HepG2 (cell line): ENCODE measurements around the gene MRPL58. TPM values are rescaled to one million over a fixed set of nuclear protein-coding genes. Genes with fewer than 3 reads are reported as not detected.

Experiments
- ARNTL ChIP-seq: sonication (generic); formaldehyde crosslinking; IDR thresholded peaks from 2 replicates; pipeline ENCODE4 v1.4.0; 2020; ENCODE audit warnings: mild to moderate bottlenecking, missing genetic modification reagents
- CBX1 ChIP-seq: IDR thresholded peaks from one replicate; pipeline ENCODE4 v1.6.1; 2016; ENCODE audit warnings: antibody characterized with exemption, low read depth
- CEBPG ChIP-seq: IDR thresholded peaks from 2 replicates; pipeline ENCODE4 v1.6.1; 2016
- GZF1 ChIP-seq: sonication (generic); formaldehyde crosslinking; IDR thresholded peaks from 2 replicates; pipeline ENCODE4 v1.5.1; 2020; ENCODE audit warnings: mild to moderate bottlenecking, missing genetic modification reagents
- HDAC2 ChIP-seq: sonication (generic); formaldehyde crosslinking; IDR thresholded peaks from 2 replicates; pipeline ENCODE4 v1.4.0; 2020; ENCODE audit warnings: missing genetic modification reagents
- HNF4A ChIP-seq: sonication (generic); formaldehyde crosslinking; IDR thresholded peaks from 2 replicates; pipeline ENCODE4 v1.4.0; 2020; ENCODE audit warnings: missing genetic modification reagents
- KAT7 ChIP-seq: IDR thresholded peaks from 2 replicates; pipeline ENCODE4 v1.6.1; 2018; ENCODE audit warnings: borderline replicate concordance, missing compliant biosample characterization
- MBNL3 ChIP-seq: fragments of 250-450 bp; sonication (Bioruptor Pico); conservative IDR thresholded peaks from 2 replicates; pipeline ENCODE4 v1.8.0; 2022; ENCODE audit warnings: mild to moderate bottlenecking, inconsistent platforms
- NR1H2 ChIP-seq: sonication (generic); formaldehyde crosslinking; IDR thresholded peaks from 2 replicates; pipeline ENCODE4 v1.8.1; 2022; ENCODE audit warnings: low read depth, missing genetic modification reagents, borderline replicate concordance
- NRL ChIP-seq: sonication (generic); formaldehyde crosslinking; IDR thresholded peaks from 2 replicates; pipeline ENCODE4 v1.5.0; 2020; ENCODE audit warnings: missing genetic modification reagents, mild to moderate bottlenecking, moderate library complexity, borderline replicate concordance
- PAX8 ChIP-seq: sonication (generic); formaldehyde crosslinking; IDR thresholded peaks from 2 replicates; pipeline ENCODE4 v1.8.0; 2022; ENCODE audit warnings: mild to moderate bottlenecking, missing genetic modification reagents, borderline replicate concordance
- ZNF230 ChIP-seq: sonication (generic); formaldehyde crosslinking; IDR thresholded peaks from 2 replicates; pipeline ENCODE4 v1.4.0; 2020; ENCODE audit warnings: mild to moderate bottlenecking, missing genetic modification reagents
- ZNF335 ChIP-seq: sonication (generic); formaldehyde crosslinking; IDR thresholded peaks from 2 replicates; pipeline ENCODE4 v1.4.0; 2020; ENCODE audit warnings: missing genetic modification reagents
- polyA plus RNA-seq, 8 experiments: library from polyadenylated mRNA; depleted of rRNA in 3 of 8; stranded (reverse) in 7 of 8; unstranded in 1 of 8; fragments of >200 nt; fragmentation: Illumina TruSeq in 4 of 8; extraction: Trizol in 4 of 8; gene quantifications; 2 replicates each; pipeline versions ENCODE4 v1.2.1 to v1.2.3, GENCODE V29; 2011 to 2016; ENCODE audit warnings: low read depth in 4 of 8, missing spikeins in 1 of 8, mixed read lengths in 1 of 8; ENCODE audit not compliant: insufficient read depth in 1 of 8
- total RNA-seq, 5 experiments: library from RNA; depleted of rRNA; stranded (reverse); fragments of >200 nt; fragmentation: Illumina TruSeq; extraction: Trizol; gene quantifications; 2 replicates each; pipeline ENCODE4 v1.2.3, GENCODE V29; 2016; ENCODE audit warnings: low read depth in 1 of 5
- TF ChIP-seq, protein P1 (sequence below): sonication (generic); formaldehyde crosslinking; IDR thresholded peaks from 2 replicates; pipeline ENCODE4 v1.5.1; 2020; ENCODE audit warnings: mild to moderate bottlenecking, missing genetic modification reagents, moderate library complexity
- TF ChIP-seq, protein P2 (sequence below): sonication (generic); formaldehyde crosslinking; IDR thresholded peaks from 2 replicates; pipeline ENCODE4 v1.5.1; 2020; ENCODE audit warnings: mild to moderate bottlenecking, missing genetic modification reagents, borderline replicate concordance
- TF ChIP-seq, protein P3 (sequence below): sonication (generic); formaldehyde crosslinking; IDR thresholded peaks from 2 replicates; pipeline ENCODE4 v1.9.0; 2021; ENCODE audit warnings: missing genetic modification reagents, borderline replicate concordance
- TF ChIP-seq, protein P4 (sequence below): sonication (generic); formaldehyde crosslinking; conservative IDR thresholded peaks from 2 replicates; pipeline ENCODE4 v1.5.0; 2020; ENCODE audit warnings: missing genetic modification reagents
- TF ChIP-seq, protein P5 (sequence below): IDR thresholded peaks from 2 replicates; pipeline ENCODE4 v1.6.1; 2016; ENCODE audit warnings: low read depth

MRPL58 gene
- total and polyA plus RNA-seq, 2 of the 13 experiments (the other 11 are each of a cell fraction or from before 2014, with no cell fraction given) = 44.9 to 68.9 TPM

DNA sequence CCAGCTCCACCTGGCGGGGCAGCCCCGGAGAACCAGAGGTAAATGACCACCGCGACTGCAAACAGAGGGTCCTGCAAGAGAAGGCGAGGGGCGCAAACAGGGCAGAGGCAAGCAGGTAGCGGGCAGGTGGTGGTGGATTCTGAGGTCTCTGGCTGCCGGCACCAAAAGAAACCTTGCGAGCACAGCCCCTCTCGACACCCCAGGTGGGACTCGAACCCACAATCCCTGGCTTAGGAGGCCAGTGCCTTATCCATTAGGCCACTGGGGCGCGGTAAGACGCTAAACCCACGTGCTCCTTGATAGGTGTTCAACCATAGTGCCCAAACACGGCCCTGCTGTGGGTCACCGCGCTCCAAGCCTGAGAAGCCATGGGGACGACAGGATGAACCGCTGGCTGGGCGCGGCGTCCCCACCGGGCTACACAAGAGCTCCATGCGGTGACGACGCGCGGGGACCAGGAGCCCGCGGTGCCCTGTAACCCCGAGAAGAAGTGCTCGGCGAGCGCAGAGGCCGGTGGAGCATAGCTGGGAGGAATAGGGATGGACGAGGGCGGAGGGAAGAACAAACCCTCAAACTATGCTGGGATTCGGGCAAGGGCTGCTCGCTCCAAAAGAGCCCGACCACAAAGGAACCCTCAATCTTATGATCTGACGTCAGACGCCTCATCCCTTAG, 21.9 kb downstream of the MRPL58 start (continued):
- peak; percentile 32 for TF ChIP-seq HNF4A (CRISPR knock-in tag)
- TF ChIP-seq MBNL3 (CRISPR knock-in tag) = no peak
- TF ChIP-seq, protein P1, sequence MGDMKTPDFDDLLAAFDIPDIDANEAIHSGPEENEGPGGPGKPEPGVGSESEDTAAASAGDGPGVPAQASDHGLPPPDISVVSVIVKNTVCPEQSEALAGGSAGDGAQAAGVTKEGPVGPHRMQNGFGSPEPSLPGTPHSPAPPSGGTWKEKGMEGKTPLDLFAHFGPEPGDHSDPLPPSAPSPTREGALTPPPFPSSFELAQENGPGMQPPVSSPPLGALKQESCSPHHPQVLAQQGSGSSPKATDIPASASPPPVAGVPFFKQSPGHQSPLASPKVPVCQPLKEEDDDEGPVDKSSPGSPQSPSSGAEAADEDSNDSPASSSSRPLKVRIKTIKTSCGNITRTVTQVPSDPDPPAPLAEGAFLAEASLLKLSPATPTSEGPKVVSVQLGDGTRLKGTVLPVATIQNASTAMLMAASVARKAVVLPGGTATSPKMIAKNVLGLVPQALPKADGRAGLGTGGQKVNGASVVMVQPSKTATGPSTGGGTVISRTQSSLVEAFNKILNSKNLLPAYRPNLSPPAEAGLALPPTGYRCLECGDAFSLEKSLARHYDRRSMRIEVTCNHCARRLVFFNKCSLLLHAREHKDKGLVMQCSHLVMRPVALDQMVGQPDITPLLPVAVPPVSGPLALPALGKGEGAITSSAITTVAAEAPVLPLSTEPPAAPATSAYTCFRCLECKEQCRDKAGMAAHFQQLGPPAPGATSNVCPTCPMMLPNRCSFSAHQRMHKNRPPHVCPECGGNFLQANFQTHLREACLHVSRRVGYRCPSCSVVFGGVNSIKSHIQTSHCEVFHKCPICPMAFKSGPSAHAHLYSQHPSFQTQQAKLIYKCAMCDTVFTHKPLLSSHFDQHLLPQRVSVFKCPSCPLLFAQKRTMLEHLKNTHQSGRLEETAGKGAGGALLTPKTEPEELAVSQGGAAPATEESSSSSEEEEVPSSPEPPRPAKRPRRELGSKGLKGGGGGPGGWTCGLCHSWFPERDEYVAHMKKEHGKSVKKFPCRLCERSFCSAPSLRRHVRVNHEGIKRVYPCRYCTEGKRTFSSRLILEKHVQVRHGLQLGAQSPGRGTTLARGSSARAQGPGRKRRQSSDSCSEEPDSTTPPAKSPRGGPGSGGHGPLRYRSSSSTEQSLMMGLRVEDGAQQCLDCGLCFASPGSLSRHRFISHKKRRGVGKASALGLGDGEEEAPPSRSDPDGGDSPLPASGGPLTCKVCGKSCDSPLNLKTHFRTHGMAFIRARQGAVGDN (CRISPR knock-in tag) = peak; percentile 89
- TF ChIP-seq CEBPG = peak; percentile 75
- TF ChIP-seq PAX8 (CRISPR knock-in tag) = peak; percentile 87; the same call in 1 of the 2 replicates
- peak; percentile 87 for TF ChIP-seq NRL
- no peak for TF ChIP-seq KAT7 (CRISPR knock-in tag)
- TF ChIP-seq ZNF335 (CRISPR knock-in tag) = peak; percentile 55; the same call in 1 of the 2 replicates
- TF ChIP-seq, protein P2, sequence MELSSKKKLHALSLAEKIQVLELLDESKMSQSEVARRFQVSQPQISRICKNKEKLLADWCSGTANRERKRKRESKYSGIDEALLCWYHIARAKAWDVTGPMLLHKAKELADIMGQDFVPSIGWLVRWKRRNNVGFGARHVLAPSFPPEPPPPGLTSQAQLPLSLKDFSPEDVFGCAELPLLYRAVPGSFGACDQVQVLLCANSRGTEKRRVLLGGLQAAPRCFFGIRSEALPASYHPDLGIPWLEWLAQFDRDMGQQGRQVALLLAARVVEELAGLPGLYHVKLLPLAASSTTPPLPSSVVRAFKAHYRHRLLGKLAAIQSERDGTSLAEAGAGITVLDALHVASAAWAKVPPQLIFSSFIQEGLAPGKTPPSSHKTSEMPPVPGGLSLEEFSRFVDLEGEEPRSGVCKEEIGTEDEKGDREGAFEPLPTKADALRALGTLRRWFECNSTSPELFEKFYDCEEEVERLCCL = no peak; the same call in 1 of the 2 replicates
- TF ChIP-seq GZF1 = peak; percentile 84
- TF ChIP-seq ARNTL = peak; percentile 63; the same call in 1 of the 2 replicates
- peak; percentile 89 for TF ChIP-seq HDAC2 (CRISPR knock-in tag)
- no peak for TF ChIP-seq NR1H2
- TF ChIP-seq, protein P3, sequence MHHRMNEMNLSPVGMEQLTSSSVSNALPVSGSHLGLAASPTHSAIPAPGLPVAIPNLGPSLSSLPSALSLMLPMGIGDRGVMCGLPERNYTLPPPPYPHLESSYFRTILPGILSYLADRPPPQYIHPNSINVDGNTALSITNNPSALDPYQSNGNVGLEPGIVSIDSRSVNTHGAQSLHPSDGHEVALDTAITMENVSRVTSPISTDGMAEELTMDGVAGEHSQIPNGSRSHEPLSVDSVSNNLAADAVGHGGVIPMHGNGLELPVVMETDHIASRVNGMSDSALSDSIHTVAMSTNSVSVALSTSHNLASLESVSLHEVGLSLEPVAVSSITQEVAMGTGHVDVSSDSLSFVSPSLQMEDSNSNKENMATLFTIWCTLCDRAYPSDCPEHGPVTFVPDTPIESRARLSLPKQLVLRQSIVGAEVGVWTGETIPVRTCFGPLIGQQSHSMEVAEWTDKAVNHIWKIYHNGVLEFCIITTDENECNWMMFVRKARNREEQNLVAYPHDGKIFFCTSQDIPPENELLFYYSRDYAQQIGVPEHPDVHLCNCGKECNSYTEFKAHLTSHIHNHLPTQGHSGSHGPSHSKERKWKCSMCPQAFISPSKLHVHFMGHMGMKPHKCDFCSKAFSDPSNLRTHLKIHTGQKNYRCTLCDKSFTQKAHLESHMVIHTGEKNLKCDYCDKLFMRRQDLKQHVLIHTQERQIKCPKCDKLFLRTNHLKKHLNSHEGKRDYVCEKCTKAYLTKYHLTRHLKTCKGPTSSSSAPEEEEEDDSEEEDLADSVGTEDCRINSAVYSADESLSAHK (CRISPR knock-in tag) = peak; percentile 61; the same call in 1 of the 2 replicates
- TF ChIP-seq, protein P4, sequence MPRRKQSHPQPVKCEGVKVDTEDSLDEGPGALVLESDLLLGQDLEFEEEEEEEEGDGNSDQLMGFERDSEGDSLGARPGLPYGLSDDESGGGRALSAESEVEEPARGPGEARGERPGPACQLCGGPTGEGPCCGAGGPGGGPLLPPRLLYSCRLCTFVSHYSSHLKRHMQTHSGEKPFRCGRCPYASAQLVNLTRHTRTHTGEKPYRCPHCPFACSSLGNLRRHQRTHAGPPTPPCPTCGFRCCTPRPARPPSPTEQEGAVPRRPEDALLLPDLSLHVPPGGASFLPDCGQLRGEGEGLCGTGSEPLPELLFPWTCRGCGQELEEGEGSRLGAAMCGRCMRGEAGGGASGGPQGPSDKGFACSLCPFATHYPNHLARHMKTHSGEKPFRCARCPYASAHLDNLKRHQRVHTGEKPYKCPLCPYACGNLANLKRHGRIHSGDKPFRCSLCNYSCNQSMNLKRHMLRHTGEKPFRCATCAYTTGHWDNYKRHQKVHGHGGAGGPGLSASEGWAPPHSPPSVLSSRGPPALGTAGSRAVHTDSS (CRISPR knock-in tag) = peak; percentile 89
- TF ChIP-seq CBX1 = peak; percentile 81
- TF ChIP-seq, protein P5, sequence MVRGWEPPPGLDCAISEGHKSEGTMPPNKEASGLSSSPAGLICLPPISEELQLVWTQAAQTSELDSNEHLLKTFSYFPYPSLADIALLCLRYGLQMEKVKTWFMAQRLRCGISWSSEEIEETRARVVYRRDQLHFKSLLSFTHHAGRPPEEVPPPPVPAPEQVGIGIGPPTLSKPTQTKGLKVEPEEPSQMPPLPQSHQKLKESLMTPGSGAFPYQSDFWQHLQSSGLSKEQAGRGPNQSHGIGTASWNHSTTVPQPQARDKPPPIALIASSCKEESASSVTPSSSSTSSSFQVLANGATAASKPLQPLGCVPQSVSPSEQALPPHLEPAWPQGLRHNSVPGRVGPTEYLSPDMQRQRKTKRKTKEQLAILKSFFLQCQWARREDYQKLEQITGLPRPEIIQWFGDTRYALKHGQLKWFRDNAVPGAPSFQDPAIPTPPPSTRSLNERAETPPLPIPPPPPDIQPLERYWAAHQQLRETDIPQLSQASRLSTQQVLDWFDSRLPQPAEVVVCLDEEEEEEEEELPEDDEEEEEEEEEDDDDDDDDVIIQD (CRISPR knock-in tag) = no peak; the same call in 1 of the 2 replicates
- peak; percentile 94; the same call in 1 of the 2 replicates for TF ChIP-seq ZNF230 (CRISPR knock-in tag)
